Measurements from ENCODE around the gene ZBED4.
A peak's percentile ranks its signal among the peaks of the same experiment; 100 is the strongest.

ZBED4 gene, protein sequence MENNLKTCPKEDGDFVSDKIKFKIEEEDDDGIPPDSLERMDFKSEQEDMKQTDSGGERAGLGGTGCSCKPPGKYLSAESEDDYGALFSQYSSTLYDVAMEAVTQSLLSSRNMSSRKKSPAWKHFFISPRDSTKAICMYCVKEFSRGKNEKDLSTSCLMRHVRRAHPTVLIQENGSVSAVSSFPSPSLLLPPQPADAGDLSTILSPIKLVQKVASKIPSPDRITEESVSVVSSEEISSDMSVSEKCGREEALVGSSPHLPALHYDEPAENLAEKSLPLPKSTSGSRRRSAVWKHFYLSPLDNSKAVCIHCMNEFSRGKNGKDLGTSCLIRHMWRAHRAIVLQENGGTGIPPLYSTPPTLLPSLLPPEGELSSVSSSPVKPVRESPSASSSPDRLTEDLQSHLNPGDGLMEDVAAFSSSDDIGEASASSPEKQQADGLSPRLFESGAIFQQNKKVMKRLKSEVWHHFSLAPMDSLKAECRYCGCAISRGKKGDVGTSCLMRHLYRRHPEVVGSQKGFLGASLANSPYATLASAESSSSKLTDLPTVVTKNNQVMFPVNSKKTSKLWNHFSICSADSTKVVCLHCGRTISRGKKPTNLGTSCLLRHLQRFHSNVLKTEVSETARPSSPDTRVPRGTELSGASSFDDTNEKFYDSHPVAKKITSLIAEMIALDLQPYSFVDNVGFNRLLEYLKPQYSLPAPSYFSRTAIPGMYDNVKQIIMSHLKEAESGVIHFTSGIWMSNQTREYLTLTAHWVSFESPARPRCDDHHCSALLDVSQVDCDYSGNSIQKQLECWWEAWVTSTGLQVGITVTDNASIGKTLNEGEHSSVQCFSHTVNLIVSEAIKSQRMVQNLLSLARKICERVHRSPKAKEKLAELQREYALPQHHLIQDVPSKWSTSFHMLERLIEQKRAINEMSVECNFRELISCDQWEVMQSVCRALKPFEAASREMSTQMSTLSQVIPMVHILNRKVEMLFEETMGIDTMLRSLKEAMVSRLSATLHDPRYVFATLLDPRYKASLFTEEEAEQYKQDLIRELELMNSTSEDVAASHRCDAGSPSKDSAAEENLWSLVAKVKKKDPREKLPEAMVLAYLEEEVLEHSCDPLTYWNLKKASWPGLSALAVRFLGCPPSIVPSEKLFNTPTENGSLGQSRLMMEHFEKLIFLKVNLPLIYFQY

DNA sequence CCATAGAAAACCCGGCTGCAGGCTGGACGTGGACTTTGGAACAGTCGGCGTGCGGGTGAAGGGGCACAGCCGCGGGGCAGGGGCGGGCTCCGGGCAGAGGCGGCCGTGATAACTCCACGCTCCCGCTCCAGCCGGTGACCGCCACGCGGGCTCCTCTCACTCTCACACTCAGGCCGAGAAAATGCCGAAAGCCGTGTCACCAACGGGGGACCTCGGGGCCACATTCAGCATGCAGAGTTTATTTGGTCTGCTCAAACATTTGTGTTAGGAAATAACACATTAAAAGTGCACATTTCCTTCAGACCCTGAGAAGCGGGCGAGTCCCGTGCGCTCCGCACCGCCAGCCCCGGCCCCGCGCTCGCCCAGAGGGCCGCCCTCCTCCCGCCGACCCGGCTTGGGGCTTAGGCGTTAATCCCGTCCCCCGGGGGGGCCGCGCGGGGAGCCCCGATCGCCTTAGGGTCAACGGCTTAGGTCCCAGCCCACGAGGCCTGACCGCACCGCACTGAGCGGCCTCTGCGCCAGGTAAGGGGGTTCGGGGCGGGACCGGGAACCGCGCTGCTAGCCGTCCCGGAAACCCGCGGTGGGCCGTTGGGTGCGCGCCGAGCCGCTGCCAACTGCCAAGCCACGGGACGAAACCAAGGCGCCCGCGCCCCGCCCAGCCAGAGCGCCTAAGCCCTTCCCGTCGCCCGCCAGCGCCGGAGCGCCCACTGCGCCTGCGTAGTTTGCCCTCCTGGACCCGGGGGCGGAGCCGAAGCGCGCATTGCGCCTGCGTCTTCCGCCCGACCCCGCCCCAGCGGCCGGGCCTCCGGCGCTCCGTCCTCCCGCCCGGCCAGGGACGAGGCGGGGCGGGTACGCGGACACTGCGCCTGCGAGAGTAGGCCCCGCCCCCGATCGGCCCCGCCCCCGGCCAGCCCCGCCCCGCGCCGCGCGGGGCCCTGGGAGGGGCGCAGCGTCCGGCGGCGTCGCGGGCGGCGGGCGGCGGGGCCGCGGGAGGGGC is at the start of gene ZBED4:
TSS of gene ZBED4 (plus strand) at position 947 of the 997 bp plus-strand sequence. CDS start 29,819 bp downstream, outside the sequence.
- DNase-seq (ENCODE audit: low read depth): peak; percentile 97
- peak within 1 kb of the TSS; percentile 79 for H3K4me3 ChIP-seq (ENCODE audit: low read length)
- TF ChIP-seq, protein P1, sequence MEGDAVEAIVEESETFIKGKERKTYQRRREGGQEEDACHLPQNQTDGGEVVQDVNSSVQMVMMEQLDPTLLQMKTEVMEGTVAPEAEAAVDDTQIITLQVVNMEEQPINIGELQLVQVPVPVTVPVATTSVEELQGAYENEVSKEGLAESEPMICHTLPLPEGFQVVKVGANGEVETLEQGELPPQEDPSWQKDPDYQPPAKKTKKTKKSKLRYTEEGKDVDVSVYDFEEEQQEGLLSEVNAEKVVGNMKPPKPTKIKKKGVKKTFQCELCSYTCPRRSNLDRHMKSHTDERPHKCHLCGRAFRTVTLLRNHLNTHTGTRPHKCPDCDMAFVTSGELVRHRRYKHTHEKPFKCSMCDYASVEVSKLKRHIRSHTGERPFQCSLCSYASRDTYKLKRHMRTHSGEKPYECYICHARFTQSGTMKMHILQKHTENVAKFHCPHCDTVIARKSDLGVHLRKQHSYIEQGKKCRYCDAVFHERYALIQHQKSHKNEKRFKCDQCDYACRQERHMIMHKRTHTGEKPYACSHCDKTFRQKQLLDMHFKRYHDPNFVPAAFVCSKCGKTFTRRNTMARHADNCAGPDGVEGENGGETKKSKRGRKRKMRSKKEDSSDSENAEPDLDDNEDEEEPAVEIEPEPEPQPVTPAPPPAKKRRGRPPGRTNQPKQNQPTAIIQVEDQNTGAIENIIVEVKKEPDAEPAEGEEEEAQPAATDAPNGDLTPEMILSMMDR (IDR thresholded peaks at IDR 0.05; ENCODE audit: insufficient read depth, low read depth, low read length, missing control alignments): no peak

DNA sequence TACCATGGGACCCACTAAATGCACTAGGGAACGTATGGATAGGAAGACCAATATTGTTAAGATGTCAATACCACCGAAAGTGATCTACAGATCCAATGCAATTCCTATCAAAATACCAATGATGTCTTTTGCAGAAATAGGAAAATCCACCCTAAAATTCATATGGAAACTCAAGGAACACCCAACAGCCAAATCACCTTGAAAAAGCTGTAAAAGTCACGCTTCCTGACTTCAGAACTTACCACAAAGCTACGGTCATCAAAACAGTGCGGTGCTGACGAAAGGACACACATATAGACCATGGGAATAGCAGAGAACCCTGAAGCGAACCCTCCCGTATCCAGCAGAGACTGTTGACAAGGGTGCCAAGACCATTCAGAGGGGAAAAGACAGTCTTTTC is 46.5 kb upstream of the ZBED4 start:
- TF ChIP-seq, protein P1 (IDR thresholded peaks at IDR 0.05; ENCODE audit: insufficient read depth, low read depth, low read length, missing control alignments): no peak
- no peak overlapping the region for H3K4me3 ChIP-seq (ENCODE audit: low read length)
- DNase-seq (ENCODE audit: low read depth): no peak

DNA sequence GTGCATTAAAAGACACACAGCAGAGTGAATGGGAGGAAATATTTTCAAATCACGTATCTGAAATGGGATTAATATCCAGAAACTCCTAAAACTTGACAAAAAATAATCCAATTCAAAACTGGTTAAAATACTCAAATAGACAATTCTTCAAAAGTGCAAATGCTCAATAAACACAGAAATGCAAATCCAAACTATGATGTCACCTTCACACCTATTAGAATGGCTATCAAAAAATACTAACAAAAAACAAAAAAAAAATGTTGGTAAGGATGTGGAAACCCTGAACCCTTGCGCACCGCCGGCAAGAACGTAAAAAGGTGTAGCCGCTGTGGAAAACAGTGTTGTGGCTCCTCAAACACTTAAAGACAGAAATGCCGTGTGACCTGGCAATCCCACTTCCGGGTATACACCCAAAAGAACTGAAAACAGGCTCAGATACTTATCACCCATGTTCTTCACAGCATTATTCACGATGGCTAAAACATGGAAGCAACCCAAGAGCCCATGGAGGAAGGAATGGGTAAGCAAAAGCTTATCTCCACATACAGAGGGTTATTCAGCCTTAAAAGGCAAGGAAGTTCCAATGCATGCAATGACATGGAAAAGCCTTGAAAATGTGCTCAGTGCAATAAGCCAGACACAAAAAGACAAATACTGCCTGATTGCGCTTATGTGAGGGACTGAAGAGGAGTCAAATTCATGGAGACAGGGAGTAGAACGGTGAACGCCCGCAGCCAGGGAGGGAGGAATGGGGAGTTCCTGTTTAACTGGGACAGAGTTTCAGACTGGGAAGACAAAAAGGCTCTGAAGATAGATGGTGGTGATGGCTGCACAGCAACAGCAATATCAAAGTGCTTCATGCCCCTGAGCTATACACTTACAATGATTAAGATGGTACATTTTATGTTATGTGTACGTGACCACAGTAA is 45.6 kb upstream of the ZBED4 start:
- H3K4me3 ChIP-seq (ENCODE audit: low read length): no peak overlapping the region
- TF ChIP-seq, protein P1 (IDR thresholded peaks at IDR 0.05; ENCODE audit: insufficient read depth, low read depth, low read length, missing control alignments): no peak
- no peak for DNase-seq (ENCODE audit: low read depth)

DNA sequence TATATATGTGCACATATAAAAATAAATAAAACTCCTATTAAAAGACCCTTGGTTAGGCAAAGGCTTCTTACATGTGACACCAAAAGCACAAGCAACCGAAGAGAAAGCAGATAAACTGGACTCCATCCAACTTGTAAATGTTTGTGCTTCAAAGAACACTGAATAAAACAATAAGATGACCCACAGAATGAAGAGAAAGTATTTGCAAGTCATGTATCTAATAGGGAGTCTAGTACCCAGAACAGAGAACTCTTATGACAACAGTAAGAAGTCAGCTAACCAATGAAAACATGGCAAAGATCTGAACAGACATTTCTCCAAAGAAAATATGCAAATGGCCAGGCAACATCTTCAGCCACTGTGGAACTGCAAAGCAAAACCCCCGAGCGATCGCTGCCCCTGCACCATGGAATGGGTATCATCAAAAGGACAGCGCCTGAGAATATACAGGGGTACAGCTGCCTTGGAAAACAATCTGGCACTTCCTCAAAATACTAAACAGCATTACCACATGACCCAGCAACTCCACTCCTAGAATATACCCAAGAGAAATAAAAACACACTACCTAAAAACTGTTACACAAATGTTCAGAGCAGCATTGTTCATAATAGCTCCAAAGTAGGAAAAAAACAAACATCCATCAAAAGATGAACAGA is 43.2 kb upstream of the ZBED4 start:
- no peak overlapping the region for H3K4me3 ChIP-seq (ENCODE audit: low read length)
- no peak for DNase-seq (ENCODE audit: low read depth)
- TF ChIP-seq, protein P1 (IDR thresholded peaks at IDR 0.05; ENCODE audit: insufficient read depth, low read depth, low read length, missing control alignments): no peak

DNA sequence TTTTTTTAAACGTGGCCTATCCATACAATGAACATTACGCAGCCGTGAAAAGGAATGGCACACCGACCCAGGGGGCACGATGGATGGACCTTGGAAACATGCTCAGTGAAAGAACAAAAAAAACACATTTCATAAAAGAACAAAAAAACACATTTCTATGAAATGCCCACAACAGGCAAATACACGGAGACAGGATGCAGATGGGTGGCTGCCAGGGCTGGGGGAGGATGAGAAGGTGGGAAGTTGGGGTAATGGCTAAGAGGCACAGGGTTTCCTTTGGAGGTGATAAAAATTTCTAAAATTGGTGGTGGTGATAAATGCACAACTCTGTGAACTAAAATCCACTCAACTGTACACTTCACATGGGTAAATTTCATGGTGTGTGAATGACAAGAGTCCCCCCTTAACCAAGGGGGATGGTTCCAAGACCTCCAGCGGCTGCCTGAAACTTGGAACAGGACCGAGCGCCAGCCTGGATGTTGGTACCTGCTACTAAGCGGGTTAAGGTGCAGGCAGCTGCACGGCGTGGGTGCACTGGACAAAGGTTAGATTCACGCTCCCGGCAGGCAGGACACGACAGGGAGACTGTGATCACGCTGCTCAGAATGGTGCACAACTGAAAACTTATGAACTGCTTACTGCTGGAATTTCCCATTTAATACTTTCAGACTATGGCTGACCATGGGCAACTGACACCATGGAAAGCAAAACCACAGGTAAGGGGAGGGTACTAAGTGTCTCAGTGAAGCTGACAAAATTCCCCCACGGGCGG is 42.4 kb upstream of the ZBED4 start:
- no peak overlapping the region for H3K4me3 ChIP-seq (ENCODE audit: low read length)
- TF ChIP-seq, protein P1 (IDR thresholded peaks at IDR 0.05; ENCODE audit: insufficient read depth, low read depth, low read length, missing control alignments): no peak
- no peak for DNase-seq (ENCODE audit: low read depth)
